HG02610 (cell line): ENCODE results near the gene ATP6V1G1.

Experiments used
- ATAC-seq: cut with Tn5 transposase; IDR thresholded peaks from one replicate; pipeline ENCODE4 v1.9.1; 2021; ENCODE audit warnings: mild to moderate bottlenecking, moderate library complexity; ENCODE audit not compliant: unreplicated experiment

Gene ATP6V1G1

GRCh38 chr9:114611516-114612271 lies 24.1 kb downstream of the ATP6V1G1 start:
- peak; percentile 32 for ATAC-seq

GRCh38 chr9:114612272-114612923 lies 24.8 kb downstream of the ATP6V1G1 start:
- ATAC-seq = no peak

- ATAC-seq = no peak
Measured at GRCh38 chr9:114613087-114613486, 25.5 kb downstream of the ATP6V1G1 start.

DNA sequence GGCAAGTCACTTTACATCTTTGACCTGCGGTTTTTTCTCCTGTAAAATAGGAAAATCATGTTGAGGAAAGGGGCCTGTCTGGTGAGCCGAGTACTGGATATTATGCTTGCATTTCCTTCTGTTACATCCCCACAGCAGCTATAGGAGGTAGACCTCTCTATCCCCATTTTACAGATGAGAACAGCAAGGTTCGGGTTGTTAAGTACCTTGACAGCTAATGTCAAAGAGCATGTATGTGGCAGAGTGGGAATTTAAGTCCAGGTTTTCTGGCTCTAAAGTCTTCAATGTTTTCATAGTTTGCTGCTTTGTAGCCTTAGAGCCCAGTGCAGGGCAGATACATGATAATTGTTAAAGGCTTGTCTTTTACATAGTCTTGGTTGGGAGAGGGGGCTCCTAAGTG lies 26.4 kb downstream of the ATP6V1G1 start:
- no peak for ATAC-seq

DNA sequence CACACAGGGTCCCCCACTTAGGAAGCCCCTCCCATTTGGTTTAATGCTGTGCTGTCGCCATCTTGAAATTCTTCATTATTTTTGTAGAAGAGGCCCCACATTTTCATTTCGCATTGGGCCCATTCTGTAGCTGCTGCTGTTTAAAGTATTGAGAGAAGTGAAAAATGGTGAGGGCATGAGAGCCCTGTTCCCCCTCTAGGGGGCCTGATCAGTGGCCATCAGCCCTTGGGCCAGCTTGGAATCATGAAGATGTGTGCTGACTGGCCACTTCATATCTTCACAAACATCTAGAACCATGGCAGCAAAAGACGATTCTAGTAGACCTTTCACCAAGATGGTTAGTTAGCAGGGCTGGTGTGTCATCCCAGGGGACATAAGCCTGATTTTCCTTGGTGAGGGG lies 26.8 kb downstream of the ATP6V1G1 start:
- ATAC-seq = no peak

- ATAC-seq = peak; percentile 65
Measured at GRCh38 chr9:114616684-114617520, 29.3 kb downstream of the ATP6V1G1 start.

DNA sequence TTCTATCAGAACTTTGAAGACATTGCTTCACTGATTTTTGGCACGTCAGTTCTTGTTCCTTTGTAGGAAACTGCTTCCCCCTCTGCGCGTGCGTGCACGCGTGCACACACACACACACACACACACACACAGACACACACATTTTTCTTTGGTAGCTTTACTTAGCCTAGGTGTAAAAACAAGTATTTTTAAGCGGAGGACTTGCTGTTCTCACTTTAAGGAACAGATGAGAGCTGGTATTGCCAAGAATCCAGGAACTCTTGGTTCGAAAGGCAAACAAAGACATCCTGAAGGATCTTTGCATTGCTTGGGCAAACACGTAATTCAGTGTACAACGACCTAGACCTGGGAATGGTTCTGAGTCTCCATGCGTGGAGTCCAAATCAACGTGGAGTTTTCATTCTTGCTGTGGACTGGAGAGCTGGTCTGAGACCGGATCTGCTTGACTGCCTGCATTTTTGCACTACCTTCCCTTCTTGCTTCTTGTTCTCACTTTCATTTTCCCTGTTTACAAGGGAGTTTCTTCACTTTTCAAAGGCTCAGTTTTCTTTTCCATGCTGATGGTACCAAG lies 31.7 kb downstream of the ATP6V1G1 start:
- peak; percentile 54 for ATAC-seq

DNA sequence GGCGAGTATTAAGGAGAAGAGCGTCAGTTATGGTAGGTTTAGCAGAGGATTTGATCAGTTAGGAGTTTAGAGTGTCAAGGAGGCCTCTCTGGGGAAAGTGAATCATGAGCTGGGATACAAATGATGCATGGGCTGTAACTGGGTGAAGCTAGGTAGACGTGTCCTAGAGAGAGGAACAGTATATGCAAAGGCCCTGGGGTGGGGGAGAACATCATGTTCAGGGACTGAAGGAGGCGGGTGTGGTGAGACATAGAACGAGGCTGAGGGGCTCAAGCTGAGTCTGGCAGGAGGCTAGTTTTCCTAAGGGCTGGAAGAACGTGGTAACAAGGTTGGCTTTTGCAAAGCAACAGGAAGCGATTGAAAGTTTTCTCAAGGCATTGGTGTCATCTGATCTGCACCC lies 34.0 kb downstream of the ATP6V1G1 start:
- no peak for ATAC-seq

DNA sequence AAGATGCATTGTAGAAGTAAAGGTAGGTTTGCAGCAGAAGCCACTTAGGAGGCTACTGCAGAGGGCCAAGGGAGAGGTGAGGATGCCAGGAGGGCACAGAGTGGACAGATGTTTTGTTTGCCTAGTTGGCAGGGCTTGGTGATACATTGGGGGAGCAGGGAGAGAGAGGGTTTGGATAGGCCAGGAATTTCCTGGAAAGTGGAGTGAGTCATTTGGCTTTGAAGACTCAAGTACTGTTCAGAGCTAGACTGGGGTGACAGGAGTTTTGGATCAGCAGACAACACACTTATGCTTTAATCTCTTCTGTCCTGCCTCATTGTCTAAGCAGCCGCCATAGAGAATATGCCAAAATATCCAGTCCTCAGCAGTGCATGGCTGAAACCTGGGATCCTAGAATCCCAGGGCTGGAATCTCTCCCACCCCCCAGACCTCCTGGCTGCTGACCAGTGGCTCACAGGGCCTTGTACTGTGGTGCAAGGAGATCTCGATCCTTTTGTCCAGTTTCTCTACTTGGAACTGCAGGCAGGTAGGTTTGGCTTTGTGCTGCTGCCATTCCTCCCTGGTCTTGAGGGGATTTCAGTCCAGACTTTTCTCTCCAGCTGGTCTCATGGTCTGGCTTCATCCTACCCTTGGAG lies 34.5 kb downstream of the ATP6V1G1 start:
- ATAC-seq = no peak

GRCh38 chr9:114624677-114625076 lies 37.1 kb downstream of the ATP6V1G1 start:
- ATAC-seq = no peak

DNA sequence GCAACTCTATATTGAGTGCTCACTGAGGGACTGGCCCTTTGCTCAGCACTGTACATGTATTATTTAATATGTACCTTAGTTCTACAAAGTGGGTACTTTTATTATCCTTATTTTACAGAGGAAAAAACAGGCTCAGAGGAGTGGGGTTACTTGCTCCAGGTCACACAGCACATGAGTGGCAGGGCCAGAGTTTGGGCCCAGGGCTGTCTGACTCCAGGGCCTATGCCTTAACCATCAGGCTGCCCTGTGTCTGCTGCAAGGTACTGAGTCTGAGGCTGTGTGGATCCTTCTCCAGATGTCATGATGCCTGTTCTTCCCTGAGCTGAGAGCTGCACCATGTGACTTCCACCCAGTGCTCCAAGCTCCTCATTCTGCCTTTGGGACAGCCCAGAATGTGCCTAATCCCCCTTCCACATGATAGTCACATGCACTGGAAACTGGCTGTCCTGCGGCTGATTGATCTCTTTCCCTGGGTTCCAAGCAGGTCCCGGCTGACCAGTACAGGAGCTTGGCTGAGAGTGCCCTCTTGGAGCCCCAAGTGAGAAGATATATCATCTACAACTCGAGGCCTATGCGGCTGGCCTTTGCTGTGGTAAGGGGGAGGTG lies 38.9 kb downstream of the ATP6V1G1 start:
- ATAC-seq = no peak

DNA sequence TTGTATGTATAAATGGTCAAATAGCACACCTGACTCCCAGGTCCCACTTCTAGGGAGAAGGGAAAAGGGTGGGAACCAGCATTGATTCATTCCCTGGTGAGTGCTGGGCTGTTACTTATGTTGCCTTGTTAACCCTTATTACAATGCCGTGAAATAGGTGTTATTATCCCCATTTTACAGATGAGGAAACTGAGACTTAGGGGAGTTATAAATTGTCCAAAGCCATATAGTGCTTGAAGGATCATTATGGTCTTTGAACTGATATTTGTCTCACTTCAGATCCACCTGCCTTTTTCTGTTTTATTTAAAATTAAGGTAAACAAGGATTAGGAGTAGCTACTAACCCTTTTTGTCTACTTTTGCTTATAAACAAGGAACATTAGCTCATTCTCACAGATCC lies 40.0 kb downstream of the ATP6V1G1 start:
- ATAC-seq = no peak

- no peak for ATAC-seq
Measured at GRCh38 chr9:114629563-114630090, 42.1 kb downstream of the ATP6V1G1 start.

GRCh38 chr9:114631166-114631565 lies 43.6 kb downstream of the ATP6V1G1 start:
- ATAC-seq = no peak

DNA sequence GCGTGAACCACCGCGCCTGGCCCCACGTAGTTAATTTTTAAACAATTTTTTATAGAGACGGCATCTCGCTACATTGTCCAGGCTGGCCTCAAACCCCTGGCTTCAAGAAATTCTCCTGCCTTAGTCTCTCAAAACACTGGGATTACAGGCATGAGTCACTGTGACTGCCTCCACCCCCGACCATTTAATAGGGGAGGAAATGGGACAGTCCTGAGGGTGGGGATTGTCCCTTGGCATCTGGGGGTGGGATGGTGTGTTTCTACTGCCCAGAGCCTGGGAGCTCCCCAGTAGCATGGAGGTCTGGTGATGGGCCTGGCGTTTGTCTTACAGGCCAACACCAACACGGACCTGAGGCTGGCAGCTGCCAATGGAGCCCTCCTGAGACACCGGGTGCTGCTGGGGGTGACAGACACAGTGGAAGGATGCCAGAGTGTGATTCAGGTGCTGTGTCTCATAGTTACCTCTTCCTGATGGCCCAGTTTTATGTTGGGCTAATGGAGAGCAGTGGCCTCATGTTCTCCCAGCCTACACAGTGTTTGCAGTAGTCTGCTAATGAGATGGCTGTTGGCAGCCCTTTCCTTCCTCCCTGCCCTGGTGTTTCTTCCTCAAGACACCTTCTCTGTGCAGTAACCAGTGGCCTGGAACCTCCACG lies 46.0 kb downstream of the ATP6V1G1 start:
- no peak for ATAC-seq

- no peak for ATAC-seq
Measured at GRCh38 chr9:114634387-114634786, 46.8 kb downstream of the ATP6V1G1 start.

DNA sequence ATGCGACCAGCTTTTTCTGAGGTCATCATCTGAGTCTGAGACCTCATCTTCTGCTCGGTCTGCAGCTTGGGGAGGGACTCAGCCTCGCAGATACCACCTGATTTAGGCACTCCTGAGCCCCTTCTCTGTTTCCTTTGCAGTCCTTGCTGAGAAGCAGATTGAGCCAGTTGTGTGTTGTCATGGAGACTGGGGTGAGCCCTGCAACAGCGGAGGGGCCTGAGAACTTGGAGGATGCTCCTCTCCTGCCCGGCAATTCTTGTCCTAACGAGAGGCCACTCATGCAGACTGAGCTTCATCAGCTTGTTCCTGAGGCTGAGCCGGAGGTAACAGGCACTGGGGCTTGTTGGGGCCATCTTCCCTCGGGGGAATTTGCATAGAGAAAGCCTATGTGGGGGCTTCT lies 50.8 kb downstream of the ATP6V1G1 start:
- ATAC-seq = no peak

DNA sequence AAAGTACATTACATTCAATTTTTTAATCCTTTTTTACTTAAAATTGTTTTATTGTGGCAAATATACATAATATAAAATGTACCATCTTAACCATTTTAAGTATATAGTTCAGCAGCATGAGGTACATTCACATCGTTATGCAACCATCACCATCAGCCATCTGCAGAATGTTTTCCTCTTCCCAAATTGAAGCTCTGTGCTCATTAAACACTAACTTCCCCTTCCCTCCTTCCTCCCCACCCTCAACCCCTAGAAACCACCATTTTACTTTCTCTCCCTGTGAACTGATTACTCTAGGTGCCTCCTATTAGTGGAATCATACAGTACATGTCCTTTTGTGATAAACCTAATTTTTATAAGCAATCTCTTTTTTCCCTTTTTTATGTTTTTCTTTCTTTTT lies 54.4 kb downstream of the ATP6V1G1 start:
- no peak for ATAC-seq

- ATAC-seq = no peak
Measured at GRCh38 chr9:114643001-114643400, 55.4 kb downstream of the ATP6V1G1 start.

GRCh38 chr9:114643896-114644295 lies 56.3 kb downstream of the ATP6V1G1 start:
- no peak for ATAC-seq
